Liver (tissue), 3 donors: ENCODE data around the gene CXXC5.

Experiments
- SP1 ChIP-seq: IDR thresholded peaks from 2 replicates; pipeline ENCODE4 v1.6.1; 2018; ENCODE audit warnings: antibody characterized with exemption, mild to moderate bottlenecking
- TAF1 ChIP-seq: conservative IDR thresholded peaks from 2 replicates; pipeline ENCODE4 v1.6.1; 2016; ENCODE audit warnings: antibody characterized with exemption, mild to moderate bottlenecking
- YY1 ChIP-seq: IDR thresholded peaks from 2 replicates; pipeline ENCODE4 v1.6.1; 2016; ENCODE audit warnings: antibody characterized with exemption, mild to moderate bottlenecking
- TF ChIP-seq, protein P1 (sequence below): fragments of 150-350 bp; IDR thresholded peaks from 2 replicates; pipeline ENCODE4 v1.5.1; 2017; ENCODE audit warnings: improper control_type of control experiment, low read depth, low read length; ENCODE audit not compliant: missing input control
- TF ChIP-seq, protein P2 (sequence below): IDR thresholded peaks from 2 replicates; pipeline ENCODE4 v1.6.1; 2016; ENCODE audit warnings: antibody characterized with exemption, mild to moderate bottlenecking
- donor health status: healthy.
- donor health status: healthy.

DNA sequence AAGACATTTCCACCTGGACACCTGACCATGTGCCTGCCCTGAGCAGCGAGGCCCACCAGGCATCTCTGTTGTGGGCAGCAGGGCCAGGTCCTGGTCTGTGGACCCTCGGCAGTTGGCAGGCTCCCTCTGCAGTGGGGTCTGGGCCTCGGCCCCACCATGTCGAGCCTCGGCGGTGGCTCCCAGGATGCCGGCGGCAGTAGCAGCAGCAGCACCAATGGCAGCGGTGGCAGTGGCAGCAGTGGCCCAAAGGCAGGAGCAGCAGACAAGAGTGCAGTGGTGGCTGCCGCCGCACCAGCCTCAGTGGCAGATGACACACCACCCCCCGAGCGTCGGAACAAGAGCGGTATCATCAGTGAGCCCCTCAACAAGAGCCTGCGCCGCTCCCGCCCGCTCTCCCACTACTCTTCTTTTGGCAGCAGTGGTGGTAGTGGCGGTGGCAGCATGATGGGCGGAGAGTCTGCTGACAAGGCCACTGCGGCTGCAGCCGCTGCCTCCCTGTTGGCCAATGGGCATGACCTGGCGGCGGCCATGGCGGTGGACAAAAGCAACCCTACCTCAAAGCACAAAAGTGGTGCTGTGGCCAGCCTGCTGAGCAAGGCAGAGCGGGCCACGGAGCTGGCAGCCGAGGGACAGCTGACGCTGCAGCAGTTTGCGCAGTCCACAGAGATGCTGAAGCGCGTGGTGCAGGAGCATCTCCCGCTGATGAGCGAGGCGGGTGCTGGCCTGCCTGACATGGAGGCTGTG lies 32.4 kb downstream of the CXXC5 start:
- TF ChIP-seq, protein P1, sequence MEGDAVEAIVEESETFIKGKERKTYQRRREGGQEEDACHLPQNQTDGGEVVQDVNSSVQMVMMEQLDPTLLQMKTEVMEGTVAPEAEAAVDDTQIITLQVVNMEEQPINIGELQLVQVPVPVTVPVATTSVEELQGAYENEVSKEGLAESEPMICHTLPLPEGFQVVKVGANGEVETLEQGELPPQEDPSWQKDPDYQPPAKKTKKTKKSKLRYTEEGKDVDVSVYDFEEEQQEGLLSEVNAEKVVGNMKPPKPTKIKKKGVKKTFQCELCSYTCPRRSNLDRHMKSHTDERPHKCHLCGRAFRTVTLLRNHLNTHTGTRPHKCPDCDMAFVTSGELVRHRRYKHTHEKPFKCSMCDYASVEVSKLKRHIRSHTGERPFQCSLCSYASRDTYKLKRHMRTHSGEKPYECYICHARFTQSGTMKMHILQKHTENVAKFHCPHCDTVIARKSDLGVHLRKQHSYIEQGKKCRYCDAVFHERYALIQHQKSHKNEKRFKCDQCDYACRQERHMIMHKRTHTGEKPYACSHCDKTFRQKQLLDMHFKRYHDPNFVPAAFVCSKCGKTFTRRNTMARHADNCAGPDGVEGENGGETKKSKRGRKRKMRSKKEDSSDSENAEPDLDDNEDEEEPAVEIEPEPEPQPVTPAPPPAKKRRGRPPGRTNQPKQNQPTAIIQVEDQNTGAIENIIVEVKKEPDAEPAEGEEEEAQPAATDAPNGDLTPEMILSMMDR = no peak
- TF ChIP-seq YY1 (no peak), TAF1 (no peak), SP1 (no peak)
- TF ChIP-seq, protein P2, sequence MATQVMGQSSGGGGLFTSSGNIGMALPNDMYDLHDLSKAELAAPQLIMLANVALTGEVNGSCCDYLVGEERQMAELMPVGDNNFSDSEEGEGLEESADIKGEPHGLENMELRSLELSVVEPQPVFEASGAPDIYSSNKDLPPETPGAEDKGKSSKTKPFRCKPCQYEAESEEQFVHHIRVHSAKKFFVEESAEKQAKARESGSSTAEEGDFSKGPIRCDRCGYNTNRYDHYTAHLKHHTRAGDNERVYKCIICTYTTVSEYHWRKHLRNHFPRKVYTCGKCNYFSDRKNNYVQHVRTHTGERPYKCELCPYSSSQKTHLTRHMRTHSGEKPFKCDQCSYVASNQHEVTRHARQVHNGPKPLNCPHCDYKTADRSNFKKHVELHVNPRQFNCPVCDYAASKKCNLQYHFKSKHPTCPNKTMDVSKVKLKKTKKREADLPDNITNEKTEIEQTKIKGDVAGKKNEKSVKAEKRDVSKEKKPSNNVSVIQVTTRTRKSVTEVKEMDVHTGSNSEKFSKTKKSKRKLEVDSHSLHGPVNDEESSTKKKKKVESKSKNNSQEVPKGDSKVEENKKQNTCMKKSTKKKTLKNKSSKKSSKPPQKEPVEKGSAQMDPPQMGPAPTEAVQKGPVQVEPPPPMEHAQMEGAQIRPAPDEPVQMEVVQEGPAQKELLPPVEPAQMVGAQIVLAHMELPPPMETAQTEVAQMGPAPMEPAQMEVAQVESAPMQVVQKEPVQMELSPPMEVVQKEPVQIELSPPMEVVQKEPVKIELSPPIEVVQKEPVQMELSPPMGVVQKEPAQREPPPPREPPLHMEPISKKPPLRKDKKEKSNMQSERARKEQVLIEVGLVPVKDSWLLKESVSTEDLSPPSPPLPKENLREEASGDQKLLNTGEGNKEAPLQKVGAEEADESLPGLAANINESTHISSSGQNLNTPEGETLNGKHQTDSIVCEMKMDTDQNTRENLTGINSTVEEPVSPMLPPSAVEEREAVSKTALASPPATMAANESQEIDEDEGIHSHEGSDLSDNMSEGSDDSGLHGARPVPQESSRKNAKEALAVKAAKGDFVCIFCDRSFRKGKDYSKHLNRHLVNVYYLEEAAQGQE = no peak
